GM12892 (cell line): Measurements from ENCODE around the gene MAP4K4.

Experiments used
- POLR2A ChIP-seq: IDR thresholded peaks from 2 replicates; pipeline ENCODE4 v1.6.1; 2011; ENCODE audit warnings: low read depth, low read length, control low read depth
- POLR2AphosphoS5 ChIP-seq: IDR thresholded peaks from 2 replicates; pipeline ENCODE4 v1.6.1; 2011; ENCODE audit warnings: low read depth, low read length, control low read depth
- TAF1 ChIP-seq: IDR thresholded peaks from 2 replicates; pipeline ENCODE4 v1.6.1; 2011; ENCODE audit warnings: low read depth, mild to moderate bottlenecking, control low read depth, low read length, borderline replicate concordance

DNA sequence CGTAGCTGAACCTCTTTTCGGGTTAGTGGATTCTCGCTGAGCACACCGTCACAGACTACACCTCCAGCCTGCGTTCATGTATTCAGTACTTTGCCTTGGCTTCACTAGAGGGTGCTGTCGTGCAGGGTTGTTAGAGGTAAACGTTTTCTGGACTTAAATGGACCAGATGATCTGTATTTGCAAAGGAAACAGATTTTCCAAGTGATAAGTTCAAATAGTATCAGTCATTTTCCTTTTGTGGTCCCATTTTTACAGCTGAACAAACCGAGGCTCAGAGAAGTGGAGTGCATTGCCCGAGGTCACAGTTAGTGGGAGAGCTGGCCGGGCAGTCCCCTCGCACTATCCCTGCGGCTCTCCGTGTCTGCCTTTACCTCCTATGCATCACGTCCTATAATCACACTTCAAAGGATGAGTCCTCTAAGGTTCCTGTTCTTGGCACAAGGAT, 125.9 kb downstream of the MAP4K4 start:
- TF ChIP-seq POLR2A (no peak), POLR2AphosphoS5 (no peak), TAF1 (no peak)
